ENCODE results near the gene TMEM184A. TPM values are rescaled to one million over a fixed set of nuclear protein-coding genes. Genes with fewer than 3 reads are reported as not detected.

The TMEM184A gene
- polyA plus RNA-seq, 1 donor, result 0.78 TPM

DNA sequence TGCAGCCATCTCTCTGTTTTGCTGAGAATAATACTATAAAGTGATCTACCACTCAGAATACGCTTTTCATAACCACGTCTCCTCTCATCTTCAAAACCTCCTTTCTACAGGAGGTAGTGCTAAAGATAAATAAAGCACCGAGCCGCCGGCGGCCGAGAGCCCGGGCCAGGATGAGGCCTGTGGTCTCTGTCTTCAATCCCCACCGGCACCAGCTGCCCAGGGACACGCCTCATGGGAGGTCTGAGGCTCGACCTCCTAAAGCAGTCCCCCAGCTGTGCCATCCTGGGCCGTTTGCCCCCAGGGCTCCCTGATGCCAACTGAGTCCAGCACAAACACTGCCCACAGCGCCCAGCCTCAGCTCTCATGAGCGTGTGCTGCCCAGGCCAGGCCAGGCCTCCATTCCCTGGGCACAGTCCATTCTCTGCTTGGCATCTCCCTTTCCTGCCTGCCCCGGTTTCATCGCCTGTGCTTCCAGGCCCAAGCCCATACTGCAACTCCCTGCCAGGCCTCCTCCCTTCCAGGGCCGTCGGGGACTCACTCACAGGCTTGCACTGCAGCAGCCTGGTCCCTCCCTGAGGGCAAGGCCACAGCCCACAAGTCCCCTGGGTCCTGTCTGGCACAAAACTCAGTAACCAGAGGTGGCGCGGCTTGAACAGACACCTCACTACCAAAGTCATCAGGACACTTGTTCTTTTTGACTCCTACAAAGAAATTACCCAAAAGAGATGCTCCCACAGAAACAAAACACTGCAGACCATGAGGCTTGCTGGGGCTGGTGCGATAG lies 54.3 kb downstream of the TMEM184A start:
- no peak for DNase-seq (ENCODE audit: low read depth)

DNA sequence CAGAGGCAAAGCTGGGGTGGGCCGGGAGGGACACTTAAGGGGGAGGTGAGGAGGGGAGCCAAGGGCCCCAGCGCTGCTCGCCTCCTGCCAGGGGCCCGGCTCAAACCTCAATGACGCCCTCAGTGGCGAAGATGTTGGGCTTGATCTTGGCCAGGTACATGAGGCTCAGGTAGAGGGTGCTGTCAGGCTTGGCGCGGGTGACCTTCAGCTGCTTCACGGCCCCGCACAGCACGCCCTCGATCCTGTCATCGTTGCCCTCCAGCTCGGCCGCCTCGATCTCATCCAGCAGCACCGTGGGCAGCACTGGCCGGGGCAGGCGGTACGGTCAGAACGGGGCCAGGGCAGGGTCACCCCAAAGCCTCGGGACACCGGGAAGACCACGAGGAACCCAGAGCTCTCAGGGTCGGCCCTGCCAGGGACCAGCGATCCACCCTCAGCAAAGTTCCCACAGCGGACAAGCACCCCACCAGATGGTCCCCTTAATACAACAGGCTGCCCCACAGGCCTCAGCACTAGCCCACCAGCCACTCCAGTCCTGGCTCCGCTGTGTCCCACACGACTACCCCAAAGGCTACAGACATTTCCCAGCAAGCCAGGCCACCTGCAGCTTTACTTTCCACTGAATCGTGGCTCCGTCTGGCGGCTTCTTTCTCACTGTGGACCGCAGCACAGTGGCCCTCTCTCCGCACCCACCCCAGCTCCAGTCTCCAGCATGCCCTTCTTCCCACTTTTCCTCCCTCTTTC lies 55.8 kb downstream of the TMEM184A start:
- no peak for DNase-seq (ENCODE audit: low read depth)

GRCh38 chr7:1499367-1500029 lies 56.5 kb downstream of the TMEM184A start:
- DNase-seq (ENCODE audit: low read depth), result no peak

- DNase-seq (ENCODE audit: low read depth), result no peak
Measured at GRCh38 chr7:1498370-1499305, 57.4 kb downstream of the TMEM184A start.

DNA sequence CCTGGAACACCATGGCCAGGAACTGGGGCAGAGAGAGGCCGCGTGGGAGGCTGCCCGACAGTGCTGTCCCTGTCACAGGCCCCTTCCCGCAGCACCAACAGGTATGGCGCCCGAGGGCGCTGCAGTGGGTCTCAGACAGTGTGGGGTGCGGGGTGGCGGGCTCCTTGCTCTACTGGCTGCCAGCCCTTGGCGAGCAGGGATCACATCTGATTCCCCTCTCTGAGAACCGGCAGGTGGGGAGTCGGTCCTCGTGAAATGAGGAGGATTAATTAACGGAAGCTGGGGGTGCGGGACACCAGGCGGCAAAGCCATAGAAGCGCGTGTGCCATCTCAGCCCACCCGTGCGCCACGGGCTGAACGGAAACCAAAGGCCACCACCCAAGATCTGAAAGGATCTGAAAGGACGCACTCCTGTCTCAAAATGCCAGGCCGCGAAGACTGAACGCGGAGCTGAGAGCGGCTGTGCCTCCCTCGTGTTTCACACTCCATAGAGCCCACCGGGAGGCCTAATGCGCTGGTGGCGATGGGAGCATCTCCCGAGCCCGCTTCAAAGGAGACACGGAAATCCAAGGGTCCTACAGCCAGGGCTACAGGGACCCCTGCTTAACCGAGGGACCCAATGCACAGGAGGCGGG lies 58.6 kb downstream of the TMEM184A start:
- no peak for DNase-seq (ENCODE audit: low read depth)

DNA sequence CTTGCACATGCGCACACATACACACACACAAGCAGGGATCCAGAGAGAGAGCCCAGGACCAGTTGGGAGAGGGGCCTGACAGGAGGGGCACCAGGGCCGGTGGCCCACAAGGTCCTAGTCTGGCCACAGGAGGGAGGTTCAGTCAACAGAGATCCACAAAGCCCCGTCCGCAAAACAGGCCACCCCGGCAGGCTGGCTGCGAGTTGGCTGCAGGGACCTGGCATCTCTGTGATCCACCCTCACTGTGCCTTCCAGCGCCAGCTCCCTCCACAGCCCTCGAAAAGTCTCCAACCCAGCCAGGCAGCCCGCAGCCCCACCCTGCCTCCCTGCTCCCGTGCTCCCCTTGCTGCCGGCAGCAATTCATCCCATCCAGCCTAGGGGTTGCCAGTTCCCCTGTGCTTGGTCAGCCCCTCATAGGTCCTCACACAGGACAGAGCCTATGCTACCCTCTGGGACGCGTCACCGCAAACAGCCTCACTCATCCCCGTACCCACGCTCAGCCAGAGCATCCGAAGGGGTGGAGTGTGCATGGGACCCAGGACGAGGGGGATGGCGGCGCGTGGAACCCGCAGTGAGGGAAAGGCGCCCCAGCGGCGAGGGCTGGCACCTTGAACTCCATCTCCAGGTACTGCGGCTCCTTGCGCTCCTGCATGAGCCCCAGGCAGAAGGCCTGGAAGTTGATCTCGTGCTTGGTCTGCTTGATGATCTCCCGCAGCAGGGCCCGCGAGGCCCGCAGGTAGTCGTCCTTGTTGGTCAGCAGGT lies 59.3 kb downstream of the TMEM184A start:
- no peak for DNase-seq (ENCODE audit: low read depth)

GRCh38 chr7:1495564-1496242 lies 60.3 kb downstream of the TMEM184A start:
- DNase-seq (ENCODE audit: low read depth), result no peak

DNA sequence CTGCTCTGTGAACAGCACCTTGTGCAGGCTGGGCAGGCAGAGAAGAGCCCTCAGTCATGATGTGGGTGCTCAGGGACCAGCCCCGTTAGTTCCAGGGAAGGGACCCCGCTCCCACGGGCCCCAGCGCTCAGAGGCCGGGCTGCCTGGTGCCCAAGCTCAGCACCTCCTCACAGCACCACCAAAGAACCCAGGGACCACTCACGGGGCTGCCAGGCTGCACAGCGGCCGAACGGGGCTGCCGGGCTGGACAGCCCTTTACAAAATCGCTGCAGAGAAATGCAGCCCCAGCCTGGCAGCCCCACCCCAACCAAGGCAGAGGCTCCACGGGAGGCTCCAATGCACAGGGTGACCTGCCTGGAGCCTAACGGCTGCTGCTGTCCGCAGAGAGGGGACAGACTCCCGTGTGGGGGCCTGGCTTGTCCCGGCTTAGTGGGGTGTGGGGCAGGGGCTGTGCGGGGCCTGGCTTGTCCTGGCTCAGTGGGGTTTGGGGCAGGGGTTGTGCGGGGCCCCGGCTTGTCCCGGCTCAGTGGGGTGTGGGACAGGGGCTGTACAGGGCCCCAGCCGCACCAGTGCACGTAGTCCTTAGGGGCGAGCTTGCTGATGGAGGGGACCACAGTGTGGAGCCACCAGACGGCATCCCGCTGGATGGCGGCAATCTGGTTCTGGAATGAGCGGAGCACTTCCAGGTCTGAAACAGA lies 61.0 kb downstream of the TMEM184A start:
- DNase-seq (ENCODE audit: low read depth), result no peak

DNA sequence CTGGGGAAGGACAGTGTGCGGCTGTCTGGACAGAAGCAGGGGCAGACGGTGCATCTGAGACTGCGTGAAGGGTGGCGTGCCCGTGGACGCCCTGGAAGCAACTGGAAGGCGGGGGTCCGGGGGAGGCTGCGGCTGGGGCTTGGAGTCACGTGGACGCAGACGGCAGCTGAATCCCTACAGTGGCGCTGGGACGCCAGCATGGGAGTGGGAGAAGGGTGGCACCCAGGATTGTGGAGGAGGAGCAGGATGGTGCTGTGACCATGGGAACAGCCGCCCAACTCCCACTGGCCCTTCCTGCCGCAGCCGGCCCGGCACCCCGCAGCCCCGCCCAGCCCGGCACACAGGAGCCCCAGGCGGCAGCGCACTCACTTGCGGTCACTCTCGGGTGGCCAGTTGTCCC lies 61.6 kb downstream of the TMEM184A start:
- DNase-seq (ENCODE audit: low read depth), result no peak

- no peak for DNase-seq (ENCODE audit: low read depth)
Measured at GRCh38 chr7:1493571-1493970, 62.4 kb downstream of the TMEM184A start.

GRCh38 chr7:1493129-1493528 lies 62.9 kb downstream of the TMEM184A start:
- DNase-seq (ENCODE audit: low read depth), result no peak

DNA sequence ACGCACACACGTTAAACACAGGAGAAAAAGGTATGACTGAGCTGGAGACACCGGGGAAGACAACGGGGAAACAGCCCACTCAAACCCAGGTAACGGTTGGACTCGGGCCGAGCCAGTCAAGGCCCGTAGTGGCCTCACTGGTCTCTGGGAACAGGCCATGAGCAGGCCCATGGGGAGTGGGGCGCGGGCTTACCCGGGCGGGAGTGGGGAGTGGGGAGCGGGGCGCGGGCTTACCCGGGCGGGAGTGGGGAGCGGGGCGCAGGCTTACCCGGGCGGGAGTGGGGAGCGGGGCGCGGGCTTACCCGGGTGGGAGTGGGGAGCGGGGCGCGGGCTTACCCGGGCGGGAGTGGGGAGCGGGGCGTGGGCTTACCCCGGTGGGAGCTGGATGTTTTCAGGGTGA lies 63.4 kb downstream of the TMEM184A start:
- DNase-seq (ENCODE audit: low read depth), result no peak

Other genes starting within 250 kb of the TMEM184A start
- gene MICALL2, start 96.7 kb downstream of the TMEM184A start, polyA plus RNA-seq (ENCODE audit: insufficient read length), result 6.3 TPM
- 39.5 TPM for gene INTS1, start 51.8 kb downstream of the TMEM184A start, polyA plus RNA-seq (ENCODE audit: insufficient read length)
- 13.2 TPM for gene MAFK, start 25.5 kb downstream of the TMEM184A start, polyA plus RNA-seq (ENCODE audit: insufficient read length)
- 19.2 TPM for gene PSMG3, start 13.8 kb upstream of the TMEM184A start, polyA plus RNA-seq (ENCODE audit: insufficient read length)
- gene ELFN1, start 114.1 kb upstream of the TMEM184A start, polyA plus RNA-seq (ENCODE audit: insufficient read length), result 4.7 TPM

Measured in forelimb muscle (tissue), 1 donor.